Ovary (tissue), 9 donors: ENCODE data around the gene ZNF440. TPM values are rescaled to one million over a fixed set of nuclear protein-coding genes. Genes with fewer than 3 reads are reported as not detected.

Experiments used
- DNase-seq, 5 donors: peaks; one replicate each; pipeline ENCODE4 v3.0.0-alpha.2; 2019 to 2020
- H3K27ac ChIP-seq, 2 donors: fragments of 200-600 bp; one replicate each; pipeline versions ENCODE4 v1.5.1 to v1.8.0; 2019 to 2022
- H3K27me3 ChIP-seq: fragments of 200-600 bp; one replicate; pipeline ENCODE4 v1.8.0; 2022
- H3K36me3 ChIP-seq: fragments of 200-600 bp; sonication (generic); one replicate; pipeline ENCODE4 v1.5.1; 2019
- H3K4me1 ChIP-seq: one replicate; pipeline ENCODE4 v1.8.1; 2013; ENCODE audit warnings: mild to moderate bottlenecking, moderate library complexity; ENCODE audit not compliant: insufficient read depth
- H3K4me3 ChIP-seq: fragments of 200-600 bp; sonication (generic); one replicate; pipeline ENCODE4 v1.5.1; 2017
- H3K9me3 ChIP-seq, 2 donors: fragments of 200-600 bp in 1 of 2; sonication (generic) in 1 of 2; one replicate each; pipeline versions ENCODE4 v1.5.1 to v1.8.1; 2013 to 2019; ENCODE audit warnings: mild to moderate bottlenecking in 1 of 2, moderate library complexity in 1 of 2
- EP300 ChIP-seq: sonication (generic); formaldehyde crosslinking; IDR thresholded peaks from one replicate; pipeline ENCODE4 v1.6.1; 2017; ENCODE audit warnings: antibody characterized with exemption
- POLR2A ChIP-seq: fragments of 450-650 bp; IDR thresholded peaks from one replicate; pipeline ENCODE4 v1.6.1; 2017; ENCODE audit warnings: antibody characterized with exemption, mild to moderate bottlenecking, moderate library complexity
- WGBS, 3 donors: extraction: QIAGEN DNeasy Blood & Tissue Kit in 1 of 3; methylation state at CpG; one replicate each; pipeline versions ENCODE4 v1.1.5 to v1.1.7; 2013 to 2017; 5-methylcytosine and 5-hydroxymethylcytosine counted together
- intact Hi-C, 4 donors: fragments of 100-400 bp; cut with DNase I; formaldehyde crosslinking; loops; one replicate each; pipeline versions ENCODE4 v1.11.0 to v1.15.1; 2022 to 2023
- polyA plus RNA-seq, 2 donors: library from polyadenylated mRNA; stranded (reverse); fragments of 200-250 nt in 1 of 2; fragments of 350-450 nt in 1 of 2; fragmentation: Illumina TruSeq in 1 of 2; extraction: RNeasy Lipid Tissue Mini Kit (QIAGEN cat#74804) in 1 of 2; gene quantifications; one replicate each; pipeline ENCODE4 v1.2.3, GENCODE V29; 2013 to 2014
- total RNA-seq, 7 donors: library from RNA; depleted of rRNA in 2 of 7; stranded (reverse); fragments of >200 nt in 2 of 7; fragmentation: NEBNext Ultra II Directional in 3 of 7; extraction: Animal tissue kit (Norgen Biotek cat#: 25700) in 3 of 7; gene quantifications; one replicate each; pipeline versions ENCODE4 v1.1.0 to v1.2.4, GENCODE V29; 2016 to 2023
- TF ChIP-seq, protein P1 (sequence below), 3 donors: fragments of 450-650 bp in 2 of 3; fragments of 200-600 bp in 1 of 3; IDR thresholded peaks; one replicate each; pipeline versions ENCODE4 v1.5.1 to v1.8.0; 2016 to 2022; ENCODE audit warnings: antibody characterized with exemption in 3 of 3, mild to moderate bottlenecking in 1 of 3
- donor health status: DM: no; HTN: no; CAD: no; lungs with moderate emphysema.
- donor health status: DM: no; HTN: no; CAD: no.
- donor health status: Bipolar disorder and iron deficiency.
- donor health status: DM: yes; HTN: yes; CAD: no.
- donor health status: DM: no; HTN: no; CAD: no.
- donor health status: DM: yes; HTN: yes; CAD: no.

Gene ZNF440
- total and polyA plus RNA-seq, 9 donors, result 3.0 to 21.6 (median 11.7) TPM

DNA sequence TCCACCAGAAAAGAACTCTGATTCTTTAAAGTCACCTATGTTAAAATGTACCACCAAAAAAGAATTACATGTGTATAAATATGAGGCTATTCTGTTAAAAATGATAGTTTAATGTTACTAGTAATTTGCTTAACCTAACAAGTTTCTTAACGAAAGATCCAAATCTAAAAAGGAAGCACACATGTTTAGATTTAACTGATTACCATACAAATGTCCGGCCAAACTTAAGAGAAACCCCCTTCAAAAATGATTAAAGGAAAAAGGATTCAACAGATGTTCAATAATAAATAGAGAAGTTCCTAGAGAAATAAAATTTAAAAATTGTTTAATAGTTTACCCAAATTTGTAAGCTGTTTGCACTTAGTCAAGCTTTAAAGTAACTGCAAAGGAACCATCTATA, 68.5 kb downstream of the ZNF440 start:
- intact Hi-C loops, result loop anchor here in 2 of 4 donors (5.0 kb wide), 2 partner anchors 105 to 260 kb away; partner anchors contain the start of gene ZNF20 (in 1 of the 2)
- DNase-seq, result no peak
- Histone ChIP-seq H3K4me1 (no peaks in the 10 kb centered on the region), H3K36me3 (no peaks in the 10 kb centered on the region), H3K4me3 (no peak overlapping the region), H3K9me3 (no peaks in the 10 kb centered on the region), H3K27ac (no peak overlapping the region), H3K27me3 (no peaks in the 10 kb centered on the region)
- TF ChIP-seq EP300 (no peak), POLR2A (no peak)
- TF ChIP-seq, protein P1, sequence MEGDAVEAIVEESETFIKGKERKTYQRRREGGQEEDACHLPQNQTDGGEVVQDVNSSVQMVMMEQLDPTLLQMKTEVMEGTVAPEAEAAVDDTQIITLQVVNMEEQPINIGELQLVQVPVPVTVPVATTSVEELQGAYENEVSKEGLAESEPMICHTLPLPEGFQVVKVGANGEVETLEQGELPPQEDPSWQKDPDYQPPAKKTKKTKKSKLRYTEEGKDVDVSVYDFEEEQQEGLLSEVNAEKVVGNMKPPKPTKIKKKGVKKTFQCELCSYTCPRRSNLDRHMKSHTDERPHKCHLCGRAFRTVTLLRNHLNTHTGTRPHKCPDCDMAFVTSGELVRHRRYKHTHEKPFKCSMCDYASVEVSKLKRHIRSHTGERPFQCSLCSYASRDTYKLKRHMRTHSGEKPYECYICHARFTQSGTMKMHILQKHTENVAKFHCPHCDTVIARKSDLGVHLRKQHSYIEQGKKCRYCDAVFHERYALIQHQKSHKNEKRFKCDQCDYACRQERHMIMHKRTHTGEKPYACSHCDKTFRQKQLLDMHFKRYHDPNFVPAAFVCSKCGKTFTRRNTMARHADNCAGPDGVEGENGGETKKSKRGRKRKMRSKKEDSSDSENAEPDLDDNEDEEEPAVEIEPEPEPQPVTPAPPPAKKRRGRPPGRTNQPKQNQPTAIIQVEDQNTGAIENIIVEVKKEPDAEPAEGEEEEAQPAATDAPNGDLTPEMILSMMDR (IDR thresholded peaks at IDR 0.05), result no peak
- WGBS, 3 donors, result 61 to 70% (median 62%) methylated on average over 2 of the region's 2 CpGs

Other genes starting within 250 kb of the ZNF440 start
- gene ACP5, start 236.6 kb upstream of the ZNF440 start, total RNA-seq, result 10 to 100 TPM in 6 of 7 donors, 1 to 10 TPM in 1; 7.9 to 54.4 (median 17.1) TPM
- gene ACP5, start 236.6 kb upstream of the ZNF440 start, polyA plus RNA-seq, result 10 to 100 TPM; 30.5 to 66.9 TPM
- 10 to 100 TPM; 16.3 to 31.5 (median 17.9) TPM for gene ZNF627, start 216.8 kb upstream of the ZNF440 start, total RNA-seq
- 10 to 100 TPM; 14.4 to 16.1 TPM for gene ZNF627, start 216.8 kb upstream of the ZNF440 start, polyA plus RNA-seq
- gene ZNF823, start 75.3 kb upstream of the ZNF440 start, total RNA-seq, result 10 to 100 TPM in 1 of 7 donors, 1 to 10 TPM in 6; 4.9 to 12.1 (median 8.6) TPM
- gene ZNF823, start 75.3 kb upstream of the ZNF440 start, polyA plus RNA-seq, result 1 to 10 TPM; 3.8 to 5.9 TPM
- gene ZNF441, start 47.3 kb upstream of the ZNF440 start, total RNA-seq, result 10 to 100 TPM in 6 of 7 donors, 1 to 10 TPM in 1; 8.3 to 26.7 (median 14.8) TPM
- 1 to 10 TPM; 6.5 to 7.0 TPM for gene ZNF441, start 47.3 kb upstream of the ZNF440 start, polyA plus RNA-seq
- 1 to 10 TPM; 2.2 to 6.5 (median 4.5) TPM for gene ZNF491, start 15.8 kb upstream of the ZNF440 start, total RNA-seq
- 1 to 10 TPM; 2.9 to 3.4 TPM for gene ZNF491, start 15.8 kb upstream of the ZNF440 start, polyA plus RNA-seq
- gene ZNF439, start 34.5 kb downstream of the ZNF440 start, total RNA-seq, result 10 to 100 TPM in 6 of 7 donors, 1 to 10 TPM in 1; 7.1 to 14.6 (median 11.2) TPM
- gene ZNF439, start 34.5 kb downstream of the ZNF440 start, polyA plus RNA-seq, result 1 to 10 TPM; 6.6 to 7.2 TPM
- 10 to 100 TPM; 12.6 to 25.5 (median 15.4) TPM for gene ZNF69, start 73.5 kb downstream of the ZNF440 start, total RNA-seq
- 10 to 100 TPM in 1 of 2 donors, 1 to 10 TPM in 1; 7.5 to 10.2 TPM for gene ZNF69, start 73.5 kb downstream of the ZNF440 start, polyA plus RNA-seq
- 10 to 100 TPM in 6 of 7 donors, 1 to 10 TPM in 1; 8.6 to 22.3 (median 14.0) TPM for gene ZNF700, start 110.8 kb downstream of the ZNF440 start, total RNA-seq
- gene ZNF700, start 110.8 kb downstream of the ZNF440 start, polyA plus RNA-seq, result 1 to 10 TPM; 6.7 to 7.6 TPM
- 10 to 100 TPM in 1 of 7 donors, 1 to 10 TPM in 6; 4.1 to 18.8 (median 8.3) TPM for gene ZNF763, start 150.8 kb downstream of the ZNF440 start, total RNA-seq
- 1 to 10 TPM; 4.3 to 7.0 TPM for gene ZNF763, start 150.8 kb downstream of the ZNF440 start, polyA plus RNA-seq
- 10 to 100 TPM in 2 of 7 donors, 1 to 10 TPM in 5; 4.1 to 17.4 (median 6.8) TPM for gene ZNF433, start 221.4 kb downstream of the ZNF440 start, total RNA-seq
- gene ZNF433, start 221.4 kb downstream of the ZNF440 start, polyA plus RNA-seq, result 1 to 10 TPM; 4.5 to 4.6 TPM
- under 1 TPM in 6 of 7 donors, not detected in 1; 0.17 to 0.62 (median 0.27) TPM for gene ZNF878, start 238.7 kb downstream of the ZNF440 start, total RNA-seq
- gene ZNF878, start 238.7 kb downstream of the ZNF440 start, polyA plus RNA-seq, result under 1 TPM in 1 of 2 donors, not detected in 1; 0.08 TPM